ENCODE results near the gene FAM114A1.

DNA sequence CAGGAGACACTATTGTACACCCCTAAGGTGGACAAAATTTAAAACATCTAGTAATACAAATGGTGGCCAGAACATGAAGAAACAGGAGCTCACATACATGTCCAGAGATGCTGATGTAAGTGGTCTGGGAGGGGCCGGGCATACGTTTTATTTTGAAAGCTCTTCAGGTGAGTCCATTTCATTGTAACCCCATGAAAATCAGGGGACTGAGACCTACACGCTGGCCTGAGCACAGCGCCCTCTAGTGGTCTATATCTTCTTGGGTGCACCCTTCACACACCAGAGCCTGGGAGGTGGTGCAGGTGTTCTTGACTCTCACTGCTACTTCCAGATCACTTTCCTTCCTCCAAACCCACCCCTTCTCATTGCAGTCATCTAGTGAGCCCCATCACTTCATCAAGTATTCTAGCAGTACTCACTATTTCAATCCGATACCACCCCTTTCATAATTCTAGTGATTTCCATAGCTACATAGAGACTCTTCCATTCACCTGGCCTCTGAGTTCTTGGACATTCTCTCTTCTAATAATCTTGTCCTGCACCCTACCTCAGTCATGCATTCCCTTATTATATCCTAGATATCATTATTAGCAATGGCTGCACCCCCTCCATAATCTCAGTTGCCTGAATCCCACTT, 6.7 kb upstream of the FAM114A1 start:
- TF ChIP-seq, protein P1, sequence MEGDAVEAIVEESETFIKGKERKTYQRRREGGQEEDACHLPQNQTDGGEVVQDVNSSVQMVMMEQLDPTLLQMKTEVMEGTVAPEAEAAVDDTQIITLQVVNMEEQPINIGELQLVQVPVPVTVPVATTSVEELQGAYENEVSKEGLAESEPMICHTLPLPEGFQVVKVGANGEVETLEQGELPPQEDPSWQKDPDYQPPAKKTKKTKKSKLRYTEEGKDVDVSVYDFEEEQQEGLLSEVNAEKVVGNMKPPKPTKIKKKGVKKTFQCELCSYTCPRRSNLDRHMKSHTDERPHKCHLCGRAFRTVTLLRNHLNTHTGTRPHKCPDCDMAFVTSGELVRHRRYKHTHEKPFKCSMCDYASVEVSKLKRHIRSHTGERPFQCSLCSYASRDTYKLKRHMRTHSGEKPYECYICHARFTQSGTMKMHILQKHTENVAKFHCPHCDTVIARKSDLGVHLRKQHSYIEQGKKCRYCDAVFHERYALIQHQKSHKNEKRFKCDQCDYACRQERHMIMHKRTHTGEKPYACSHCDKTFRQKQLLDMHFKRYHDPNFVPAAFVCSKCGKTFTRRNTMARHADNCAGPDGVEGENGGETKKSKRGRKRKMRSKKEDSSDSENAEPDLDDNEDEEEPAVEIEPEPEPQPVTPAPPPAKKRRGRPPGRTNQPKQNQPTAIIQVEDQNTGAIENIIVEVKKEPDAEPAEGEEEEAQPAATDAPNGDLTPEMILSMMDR (conservative IDR thresholded peaks at IDR 0.05) = peak; percentile 87
- no peak for TF ChIP-seq ZFX (IDR thresholded peaks at IDR 0.05)
